Measurements from ENCODE around the gene CTCF.

CTCF gene

DNA sequence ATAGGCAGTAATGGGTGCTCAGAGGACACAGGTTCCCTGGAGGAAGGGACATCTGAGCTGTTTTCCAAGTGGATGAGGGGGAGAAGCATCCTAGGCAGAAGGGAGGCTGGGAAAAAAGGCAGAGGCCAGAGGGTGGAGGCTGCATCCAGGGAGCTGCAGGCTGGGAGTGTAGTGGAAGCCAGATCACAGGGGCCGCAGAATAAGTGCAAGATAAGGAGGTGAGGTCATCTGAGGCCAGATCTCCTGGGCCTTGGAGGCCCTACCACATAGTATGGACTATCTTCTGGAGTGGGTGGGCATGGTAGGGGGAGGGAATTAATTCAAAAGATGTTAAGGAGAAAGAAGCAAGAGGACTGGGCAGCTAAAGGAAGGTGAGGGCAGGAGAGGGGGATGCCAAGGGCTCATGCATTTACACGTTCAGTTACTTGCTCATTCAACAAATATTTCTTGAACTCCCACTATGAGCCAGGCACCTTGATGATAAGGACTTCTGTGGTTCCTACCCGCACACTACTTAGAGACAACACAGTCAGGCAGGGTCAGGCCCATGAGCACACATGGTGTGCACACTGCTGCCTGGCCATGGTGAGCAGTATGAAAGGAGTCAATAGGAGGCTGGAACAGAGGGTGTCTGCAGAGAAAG is 36.1 kb upstream of the CTCF start:
- no peak overlapping the region for H4K8ac ChIP-seq (ENCODE audit: low read depth, low read length)
- H4K5ac ChIP-seq (ENCODE audit: low read length), result no peak overlapping the region
- no peak overlapping the region for H3K23ac ChIP-seq (ENCODE audit: low read length)
- no peak overlapping the region for H3K4ac ChIP-seq (ENCODE audit: low read depth, low read length)
- H3K4me3 ChIP-seq (ENCODE audit: low read length), result no peak overlapping the region
- no peaks in the 10 kb centered on the region for H3K79me2 ChIP-seq (ENCODE audit: control insufficient read depth, insufficient read depth, low read length)
- H3K9ac ChIP-seq (ENCODE audit: low read length), result no peak overlapping the region
- peaks cover 2% of the 10 kb centered on the region for H3K4me1 ChIP-seq (ENCODE audit: control insufficient read depth, low read depth, low read length)
- H2BK15ac ChIP-seq (replicated peaks; ENCODE audit: low read depth), result no peak overlapping the region
- no peak overlapping the region for H3K4me2 ChIP-seq (ENCODE audit: low read length)
- H3K27ac ChIP-seq (ENCODE audit: low read depth, low read length), result no peak overlapping the region
- H3K27me3 ChIP-seq (ENCODE audit: insufficient read depth, low read length, poor library complexity), result peaks cover 17% of the 10 kb centered on the region
- H3K56ac ChIP-seq (ENCODE audit: low read length), result no peak overlapping the region
- DNase-seq, result peak; percentile 43
- H3K36me3 ChIP-seq (ENCODE audit: control insufficient read depth, insufficient read depth, low read length), result no peaks in the 10 kb centered on the region
- no peak overlapping the region for H3K18ac ChIP-seq (ENCODE audit: low read length)
- no peak overlapping the region for H2BK120ac ChIP-seq (ENCODE audit: low read depth, low read length)
- H2AK5ac ChIP-seq (ENCODE audit: low read length), result no peak overlapping the region
- H2BK5ac ChIP-seq (ENCODE audit: low read length), result no peak overlapping the region
- H3K79me1 ChIP-seq (ENCODE audit: low read length), result no peaks in the 10 kb centered on the region
- no CpG with 5 or more reads among the region's 3 CpGs for WGBS (ENCODE audit: extremely low coverage, insufficient coverage, low lambda C conversion rate)

- Histone ChIP-seq H3K23ac (ENCODE audit: low read length) (peak within 1 kb of the TSS; percentile 0), H3K4ac (ENCODE audit: low read depth, low read length) (peak within 1 kb of the TSS; percentile 56), H3K9ac (ENCODE audit: low read length) (peak within 1 kb of the TSS; percentile 68), H4K8ac (ENCODE audit: low read depth, low read length) (no peak within 1 kb of the TSS), H3K79me1 (ENCODE audit: low read length) (no peaks in the 10 kb centered on the region), H3K56ac (ENCODE audit: low read length) (peak within 1 kb of the TSS; percentile 85), H3K4me1 (ENCODE audit: control insufficient read depth, low read depth, low read length) (peaks cover 2% of the 10 kb centered on the region), H3K79me2 (ENCODE audit: control insufficient read depth, insufficient read depth, low read length) (no peaks in the 10 kb centered on the region), H3K4me2 (ENCODE audit: low read length) (peak within 1 kb of the TSS; percentile 71), H2BK15ac (replicated peaks; ENCODE audit: low read depth) (no peak within 1 kb of the TSS), H3K36me3 (ENCODE audit: control insufficient read depth, insufficient read depth, low read length) (no peaks in the 10 kb centered on the region), H3K18ac (ENCODE audit: low read length) (peak within 1 kb of the TSS; percentile 64), H3K27ac (ENCODE audit: low read depth, low read length) (no peak within 1 kb of the TSS), H2AK5ac (ENCODE audit: low read length) (no peak within 1 kb of the TSS), H3K4me3 (ENCODE audit: low read length) (peak within 1 kb of the TSS; percentile 35), H3K27me3 (ENCODE audit: insufficient read depth, low read length, poor library complexity) (peaks cover 33% of the 10 kb centered on the region), H2BK5ac (ENCODE audit: low read length) (no peak within 1 kb of the TSS), H2BK120ac (ENCODE audit: low read depth, low read length) (no peak within 1 kb of the TSS), H4K5ac (ENCODE audit: low read length) (no peak within 1 kb of the TSS)
- DNase-seq, result peak; percentile 61
- no CpG with 5 or more reads among the region's 45 CpGs for WGBS (ENCODE audit: extremely low coverage, insufficient coverage, low lambda C conversion rate)
Measured at GRCh38 chr16:67528222-67528869, 34.0 kb upstream of the CTCF start, which contains the start of gene RIPOR1. RIPOR1 (plus strand) TSS chr16:67528829; CDS start chr16:67538447, 9,618 bp downstream.

GRCh38 chr16:67528870-67529581 is 33.3 kb upstream of the CTCF start:
- Histone ChIP-seq H3K79me1 (ENCODE audit: low read length) (no peaks in the 10 kb centered on the region), H3K27ac (ENCODE audit: low read depth, low read length) (no peak overlapping the region)
- WGBS (ENCODE audit: extremely low coverage, insufficient coverage, low lambda C conversion rate), result no CpG with 5 or more reads among the region's 65 CpGs

DNA sequence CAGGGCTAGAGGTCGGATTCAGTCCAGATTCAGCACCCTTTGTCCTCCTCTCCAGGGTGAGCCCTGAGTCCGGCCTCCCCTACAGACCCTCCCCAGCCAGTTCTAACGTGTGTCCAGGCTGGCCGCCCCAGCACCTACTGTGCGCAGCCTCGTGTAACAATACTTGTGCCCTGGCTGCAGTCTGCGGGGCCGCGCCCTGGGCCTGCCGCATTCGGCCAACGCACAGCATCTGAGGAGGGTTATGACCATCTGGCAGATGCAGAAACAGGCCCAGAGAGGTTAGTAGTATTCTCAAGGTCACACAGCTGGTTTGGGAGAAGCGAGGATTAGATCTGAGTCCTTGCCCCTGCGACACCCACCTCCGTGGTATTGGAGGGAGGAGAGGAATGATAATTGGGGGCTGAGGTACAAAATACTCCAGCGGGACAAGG is 32.7 kb upstream of the CTCF start:
- no peak overlapping the region for H3K27ac ChIP-seq (ENCODE audit: low read depth, low read length)
- H2BK15ac ChIP-seq (replicated peaks; ENCODE audit: low read depth), result no peak overlapping the region
- H3K4me2 ChIP-seq (ENCODE audit: low read length), result peak overlapping the region; percentile 71
- H2AK5ac ChIP-seq (ENCODE audit: low read length), result no peak overlapping the region
- H2BK120ac ChIP-seq (ENCODE audit: low read depth, low read length), result no peak overlapping the region
- no peaks in the 10 kb centered on the region for H3K79me1 ChIP-seq (ENCODE audit: low read length)
- H3K4ac ChIP-seq (ENCODE audit: low read depth, low read length), result no peak overlapping the region
- H3K79me2 ChIP-seq (ENCODE audit: control insufficient read depth, insufficient read depth, low read length), result no peaks in the 10 kb centered on the region
- H4K8ac ChIP-seq (ENCODE audit: low read depth, low read length), result no peak overlapping the region
- no peak overlapping the region for H4K5ac ChIP-seq (ENCODE audit: low read length)
- peaks cover 32% of the 10 kb centered on the region for H3K27me3 ChIP-seq (ENCODE audit: insufficient read depth, low read length, poor library complexity)
- peaks cover 2% of the 10 kb centered on the region for H3K4me1 ChIP-seq (ENCODE audit: control insufficient read depth, low read depth, low read length)
- H2BK5ac ChIP-seq (ENCODE audit: low read length), result no peak overlapping the region
- no peaks in the 10 kb centered on the region for H3K36me3 ChIP-seq (ENCODE audit: control insufficient read depth, insufficient read depth, low read length)
- no peak overlapping the region for H3K4me3 ChIP-seq (ENCODE audit: low read length)
- DNase-seq, result no peak
- H3K18ac ChIP-seq (ENCODE audit: low read length), result no peak overlapping the region
- peak overlapping the region; percentile 85 for H3K56ac ChIP-seq (ENCODE audit: low read length)
- no CpG with 5 or more reads among the region's 16 CpGs for WGBS (ENCODE audit: extremely low coverage, insufficient coverage, low lambda C conversion rate)
- peak overlapping the region; percentile 68 for H3K9ac ChIP-seq (ENCODE audit: low read length)
- H3K23ac ChIP-seq (ENCODE audit: low read length), result peak overlapping the region; percentile 0

More at GRCh38 chr16:67528870-67529581, 33.3 kb upstream of the CTCF start:
- H3K56ac ChIP-seq (ENCODE audit: low read length), result peak overlapping the region; percentile 85
- peaks cover 2% of the 10 kb centered on the region for H3K4me1 ChIP-seq (ENCODE audit: control insufficient read depth, low read depth, low read length)
- no peak overlapping the region for H2BK15ac ChIP-seq (replicated peaks; ENCODE audit: low read depth)
- H3K36me3 ChIP-seq (ENCODE audit: control insufficient read depth, insufficient read depth, low read length), result no peaks in the 10 kb centered on the region
- peak overlapping the region; percentile 71 for H3K4me2 ChIP-seq (ENCODE audit: low read length)
- H2AK5ac ChIP-seq (ENCODE audit: low read length), result no peak overlapping the region
- DNase-seq, result peak; percentile 42
- H2BK5ac ChIP-seq (ENCODE audit: low read length), result no peak overlapping the region
- H3K4ac ChIP-seq (ENCODE audit: low read depth, low read length), result peak overlapping the region; percentile 56
- H3K23ac ChIP-seq (ENCODE audit: low read length), result peak overlapping the region; percentile 0
- peaks cover 32% of the 10 kb centered on the region for H3K27me3 ChIP-seq (ENCODE audit: insufficient read depth, low read length, poor library complexity)
- H3K79me2 ChIP-seq (ENCODE audit: control insufficient read depth, insufficient read depth, low read length), result no peaks in the 10 kb centered on the region
- H4K5ac ChIP-seq (ENCODE audit: low read length), result no peak overlapping the region
- peak overlapping the region; percentile 35 for H3K4me3 ChIP-seq (ENCODE audit: low read length)
- no peak overlapping the region for H2BK120ac ChIP-seq (ENCODE audit: low read depth, low read length)
- H3K18ac ChIP-seq (ENCODE audit: low read length), result peak overlapping the region; percentile 64
- peak overlapping the region; percentile 68 for H3K9ac ChIP-seq (ENCODE audit: low read length)
- no peak overlapping the region for H4K8ac ChIP-seq (ENCODE audit: low read depth, low read length)

DNA sequence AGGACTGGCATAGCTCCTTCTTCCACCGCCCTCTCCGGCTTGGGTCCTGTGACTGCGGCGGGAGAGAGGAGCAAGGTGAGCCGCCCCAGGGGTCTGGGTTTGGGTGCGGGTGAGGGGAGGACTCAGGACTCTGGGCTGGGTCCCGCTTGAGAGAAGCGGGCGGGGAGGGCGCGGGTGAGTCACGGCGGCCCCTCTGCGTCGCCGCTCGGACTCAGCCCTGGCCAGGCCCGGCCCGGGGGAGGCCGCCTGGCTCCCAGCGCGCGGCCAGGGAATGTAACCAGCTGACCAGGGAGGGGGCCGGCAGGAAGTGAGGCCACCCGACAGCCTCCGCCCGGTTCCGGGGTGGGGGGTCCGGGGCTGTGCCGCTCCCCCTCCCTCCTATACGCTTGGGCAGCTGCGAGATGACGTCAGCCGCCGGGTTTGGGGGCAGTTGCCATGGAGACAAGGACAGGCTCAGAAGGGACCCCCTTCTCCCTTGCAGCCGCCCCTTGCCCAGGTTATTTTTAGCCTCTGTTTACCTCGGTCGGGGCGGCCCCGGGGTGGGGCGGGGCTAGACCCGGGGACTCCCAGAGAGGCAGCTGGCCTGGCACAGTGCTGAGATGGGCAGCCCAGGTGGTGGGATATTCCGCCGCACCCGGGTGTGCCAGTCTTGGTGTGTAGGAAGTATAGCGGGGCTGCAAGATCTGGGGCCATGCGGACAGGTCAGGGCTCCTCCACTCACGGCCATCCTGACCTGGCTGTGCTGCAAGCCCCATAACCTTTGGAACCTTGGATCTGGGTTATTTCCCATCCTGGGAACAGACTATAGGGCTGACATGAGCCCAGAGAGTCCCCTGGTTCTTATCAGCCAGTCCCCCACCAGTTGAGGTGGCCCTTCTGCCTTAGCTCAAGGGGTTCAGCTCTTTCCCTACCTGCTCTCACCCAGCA is 32.0 kb upstream of the CTCF start:
- Histone ChIP-seq H3K4me1 (ENCODE audit: control insufficient read depth, low read depth, low read length) (peaks cover 2% of the 10 kb centered on the region), H3K9ac (ENCODE audit: low read length) (peak overlapping the region; percentile 68), H2BK15ac (replicated peaks; ENCODE audit: low read depth) (no peak overlapping the region), H2BK120ac (ENCODE audit: low read depth, low read length) (no peak overlapping the region), H2AK5ac (ENCODE audit: low read length) (no peak overlapping the region), H4K8ac (ENCODE audit: low read depth, low read length) (no peak overlapping the region), H3K4me2 (ENCODE audit: low read length) (peak overlapping the region; percentile 71), H3K36me3 (ENCODE audit: control insufficient read depth, insufficient read depth, low read length) (no peaks in the 10 kb centered on the region), H3K18ac (ENCODE audit: low read length) (no peak overlapping the region), H3K56ac (ENCODE audit: low read length) (peak overlapping the region; percentile 85), H3K27ac (ENCODE audit: low read depth, low read length) (no peak overlapping the region), H2BK5ac (ENCODE audit: low read length) (no peak overlapping the region), H3K4me3 (ENCODE audit: low read length) (no peak overlapping the region), H3K23ac (ENCODE audit: low read length) (no peak overlapping the region), H3K79me2 (ENCODE audit: control insufficient read depth, insufficient read depth, low read length) (no peaks in the 10 kb centered on the region), H3K79me1 (ENCODE audit: low read length) (no peaks in the 10 kb centered on the region), H4K5ac (ENCODE audit: low read length) (no peak overlapping the region), H3K4ac (ENCODE audit: low read depth, low read length) (no peak overlapping the region), H3K27me3 (ENCODE audit: insufficient read depth, low read length, poor library complexity) (peaks cover 35% of the 10 kb centered on the region)
- no peak for DNase-seq
- no CpG with 5 or more reads among the region's 48 CpGs for WGBS (ENCODE audit: extremely low coverage, insufficient coverage, low lambda C conversion rate)

Measured in mesendoderm (in vitro differentiated cells).